Mucosa of descending colon (tissue), 3 donors: ENCODE results near the gene COL4A6. TPM values are rescaled to one million over a fixed set of nuclear protein-coding genes. Genes with fewer than 3 reads are reported as not detected.
"Not testable (repeated sequence)": the region's sequence is repeated elsewhere in the genome, so short reads cannot be mapped to it uniquely, and the experiment has no call there.

Source experiments
- ATAC-seq: fragments of 200-7000 bp; cut with Tn5 transposase; one replicate; pipeline ENCODE4 v1.9.1; 2020; ENCODE audit warnings: mild to moderate bottlenecking, moderate library complexity
- DNase-seq, 3 donors: peaks; one replicate each; pipeline ENCODE4 v3.0.0-alpha.2; 2020
- H3K36me3 ChIP-seq: fragments of 200-600 bp; one replicate; pipeline ENCODE4 v1.8.0; 2021; ENCODE audit warnings: low read depth, mild to moderate bottlenecking
- H3K4me1 ChIP-seq: fragments of 200-600 bp; one replicate; pipeline ENCODE4 v1.8.0; 2021; ENCODE audit warnings: low read depth, mild to moderate bottlenecking
- H3K4me3 ChIP-seq: fragments of 200-600 bp; one replicate; pipeline ENCODE4 v1.8.0; 2021; ENCODE audit warnings: mild to moderate bottlenecking
- H3K9me3 ChIP-seq: fragments of 200-600 bp; one replicate; pipeline ENCODE4 v1.8.0; 2021; ENCODE audit warnings: mild to moderate bottlenecking
- intact Hi-C, 2 donors: fragments of 100-400 bp; cut with DNase I in 1 of 2; cut with micrococcal nuclease in 1 of 2; formaldehyde crosslinking; loops; one replicate each; pipeline versions ENCODE4 v1.11.0 to v1.11.1; 2022; cut with DNase I, micrococcal nuclease
- total RNA-seq, 3 donors: library from RNA; stranded (reverse); fragmentation: NEBNext Ultra II Directional in 2 of 3; extraction: Animal tissue kit (Norgen Biotek cat#: 25700) in 2 of 3; gene quantifications; one replicate each; pipeline versions ENCODE4 v1.2.1 to v1.2.4, GENCODE V29; 2021 to 2023
- TF ChIP-seq, protein P1 (sequence below): fragments of 200-600 bp; IDR thresholded peaks from one replicate; pipeline ENCODE4 v1.8.0; 2022; ENCODE audit warnings: antibody characterized with exemption, mild to moderate bottlenecking
- donor health status: DM: no; HTN: no; CAD: no; lungs with moderate emphysema.
- donor health status: DM: no; HTN: no; CAD: no.
- donor health status: DM: no; HTN: yes; CAD: no.

Gene COL4A6
- total RNA-seq, 3 donors from 2014 or later, result 0.35 to 0.81 (median 0.77) TPM

DNA sequence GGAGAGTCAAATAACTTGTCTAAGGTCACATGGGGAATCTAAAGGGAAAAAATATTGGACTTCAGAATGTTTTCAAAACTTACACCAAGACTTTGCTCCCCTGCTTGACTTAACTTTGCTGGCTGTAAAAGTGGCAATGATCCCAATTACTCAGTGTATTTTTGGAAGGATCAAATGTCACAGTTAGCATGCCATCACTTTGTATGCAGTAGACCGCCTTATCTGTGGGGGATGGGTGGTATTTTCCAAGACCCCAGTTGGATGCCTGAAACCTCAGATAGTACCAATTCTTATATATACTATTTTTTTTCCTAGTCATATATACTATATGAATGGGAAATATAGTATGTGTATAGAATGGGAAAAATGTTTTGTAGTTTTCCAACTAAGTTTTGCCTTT, 53.4 kb downstream of the COL4A6 start:
- no peaks in the 10 kb centered on the region for H3K9me3 ChIP-seq
- no peak for DNase-seq
- no peaks in the 10 kb centered on the region for H3K36me3 ChIP-seq
- no peak for ATAC-seq
- intact Hi-C loops, result no loop called here
- TF ChIP-seq, protein P1, sequence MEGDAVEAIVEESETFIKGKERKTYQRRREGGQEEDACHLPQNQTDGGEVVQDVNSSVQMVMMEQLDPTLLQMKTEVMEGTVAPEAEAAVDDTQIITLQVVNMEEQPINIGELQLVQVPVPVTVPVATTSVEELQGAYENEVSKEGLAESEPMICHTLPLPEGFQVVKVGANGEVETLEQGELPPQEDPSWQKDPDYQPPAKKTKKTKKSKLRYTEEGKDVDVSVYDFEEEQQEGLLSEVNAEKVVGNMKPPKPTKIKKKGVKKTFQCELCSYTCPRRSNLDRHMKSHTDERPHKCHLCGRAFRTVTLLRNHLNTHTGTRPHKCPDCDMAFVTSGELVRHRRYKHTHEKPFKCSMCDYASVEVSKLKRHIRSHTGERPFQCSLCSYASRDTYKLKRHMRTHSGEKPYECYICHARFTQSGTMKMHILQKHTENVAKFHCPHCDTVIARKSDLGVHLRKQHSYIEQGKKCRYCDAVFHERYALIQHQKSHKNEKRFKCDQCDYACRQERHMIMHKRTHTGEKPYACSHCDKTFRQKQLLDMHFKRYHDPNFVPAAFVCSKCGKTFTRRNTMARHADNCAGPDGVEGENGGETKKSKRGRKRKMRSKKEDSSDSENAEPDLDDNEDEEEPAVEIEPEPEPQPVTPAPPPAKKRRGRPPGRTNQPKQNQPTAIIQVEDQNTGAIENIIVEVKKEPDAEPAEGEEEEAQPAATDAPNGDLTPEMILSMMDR, result no peak
- no peak overlapping the region for H3K4me3 ChIP-seq
- H3K4me1 ChIP-seq, result no peaks in the 10 kb centered on the region

DNA sequence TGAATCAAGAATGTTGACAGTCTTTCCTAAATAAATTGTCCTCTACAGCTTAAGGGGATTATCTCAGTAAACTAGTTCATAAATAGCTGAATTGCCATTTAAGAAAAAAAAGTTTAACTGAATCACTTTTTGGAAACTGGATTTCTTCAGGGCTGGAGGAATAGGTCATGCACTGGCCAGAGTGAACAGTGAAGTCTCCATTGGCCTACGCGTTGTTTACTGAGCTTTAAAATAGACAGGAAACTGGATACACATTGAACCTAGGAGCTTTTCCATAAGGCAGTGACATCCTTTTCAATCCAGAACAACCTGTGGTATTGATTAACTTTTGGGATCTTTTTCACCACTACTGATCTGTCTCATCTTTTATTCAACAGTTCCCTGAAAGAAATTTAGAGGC, 58.0 kb downstream of the COL4A6 start:
- intact Hi-C loops, result no loop called here
- Histone ChIP-seq H3K36me3 (no peaks in the 10 kb centered on the region), H3K4me1 (no peaks in the 10 kb centered on the region), H3K9me3 (no peaks in the 10 kb centered on the region), H3K4me3 (no peak overlapping the region)
- TF ChIP-seq, protein P1, result no peak
- ATAC-seq (no peak), DNase-seq (no peak)

DNA sequence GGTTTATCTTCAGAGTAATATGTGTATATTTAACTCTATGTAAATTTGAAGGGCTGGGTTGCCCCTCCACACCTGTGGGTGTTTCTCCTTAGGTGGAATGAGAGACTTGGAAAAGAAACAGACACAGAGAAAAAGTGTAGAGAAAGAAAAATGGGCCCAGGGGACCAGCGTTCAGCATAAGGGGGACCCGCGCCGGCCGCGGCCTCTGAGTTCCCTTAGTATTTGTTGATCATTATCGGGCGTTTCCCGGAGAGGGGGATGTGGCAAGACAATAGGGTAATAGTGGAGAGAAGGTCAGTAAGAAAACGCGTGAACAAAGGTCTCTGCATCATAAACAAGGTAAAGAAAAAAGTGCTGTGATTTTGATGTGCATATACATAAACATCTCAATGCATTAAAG, 61.4 kb downstream of the COL4A6 start:
- H3K4me1 ChIP-seq, H3K9me3 ChIP-seq, intact Hi-C loops, H3K36me3 ChIP-seq, ATAC-seq, DNase-seq, H3K4me3 ChIP-seq: not testable (repeated sequence)

DNA sequence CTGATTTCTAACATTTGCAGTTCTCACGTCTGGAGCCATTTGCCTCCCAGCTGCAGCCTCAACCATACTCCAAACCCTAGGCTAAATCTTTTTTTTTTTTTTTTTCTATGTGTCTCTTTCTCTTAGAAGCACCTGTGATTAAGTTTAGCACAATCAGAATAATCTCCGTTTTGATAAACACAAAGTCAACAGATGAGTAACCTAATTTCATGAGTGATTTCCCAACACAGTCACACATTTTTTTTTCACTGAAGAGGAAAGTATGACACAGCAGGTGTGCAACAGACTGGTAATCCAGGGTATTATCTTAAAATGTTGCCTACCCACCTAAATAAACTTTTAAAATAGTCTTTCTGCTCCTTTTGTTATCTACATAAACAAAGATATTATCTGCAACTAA, 62.6 kb downstream of the COL4A6 start:
- DNase-seq, ATAC-seq, intact Hi-C loops, H3K36me3 ChIP-seq, H3K4me3 ChIP-seq, H3K9me3 ChIP-seq, H3K4me1 ChIP-seq: not testable (repeated sequence)

DNA sequence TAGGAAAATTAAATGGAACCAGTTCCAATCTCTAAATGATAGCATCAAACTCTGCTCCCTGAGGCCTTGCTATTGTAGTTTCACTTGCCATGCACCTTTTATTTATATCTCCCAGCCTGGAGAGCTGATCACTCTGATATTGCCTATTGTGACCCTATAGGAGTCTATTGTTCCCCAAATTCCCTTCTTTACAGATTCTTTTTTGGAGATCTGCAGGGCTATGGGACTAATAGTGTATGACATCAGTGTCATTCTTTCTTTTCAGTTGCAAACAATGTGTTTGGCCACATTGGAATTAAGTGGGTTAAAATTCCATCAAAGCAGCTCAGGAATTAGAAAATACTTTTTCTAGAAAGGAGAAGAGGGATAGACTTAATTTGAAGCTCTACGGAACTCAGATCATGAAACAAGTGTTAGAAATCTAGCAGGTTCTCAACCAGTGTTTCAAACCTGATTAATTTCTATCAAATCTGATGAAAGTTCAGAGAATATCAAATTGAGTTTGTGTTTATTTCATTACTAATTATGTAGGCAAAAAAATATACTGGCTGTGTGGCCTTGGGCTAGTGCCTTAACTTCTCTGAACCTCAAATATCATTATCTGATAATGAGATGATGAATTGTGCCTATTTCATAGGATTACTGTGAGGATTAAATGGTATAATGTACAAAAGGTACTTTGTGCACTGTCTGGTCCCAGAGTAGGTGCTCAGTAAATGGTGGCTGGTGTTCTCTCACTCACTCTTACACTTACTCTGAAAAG, 71.4 kb downstream of the COL4A6 start:
- TF ChIP-seq, protein P1, result no peak
- Histone ChIP-seq H3K9me3 (no peaks in the 10 kb centered on the region), H3K4me3 (no peak overlapping the region), H3K4me1 (no peaks in the 10 kb centered on the region), H3K36me3 (no peaks in the 10 kb centered on the region)
- no peak for ATAC-seq
- DNase-seq, result no peak
- intact Hi-C loops, result no loop called here

DNA sequence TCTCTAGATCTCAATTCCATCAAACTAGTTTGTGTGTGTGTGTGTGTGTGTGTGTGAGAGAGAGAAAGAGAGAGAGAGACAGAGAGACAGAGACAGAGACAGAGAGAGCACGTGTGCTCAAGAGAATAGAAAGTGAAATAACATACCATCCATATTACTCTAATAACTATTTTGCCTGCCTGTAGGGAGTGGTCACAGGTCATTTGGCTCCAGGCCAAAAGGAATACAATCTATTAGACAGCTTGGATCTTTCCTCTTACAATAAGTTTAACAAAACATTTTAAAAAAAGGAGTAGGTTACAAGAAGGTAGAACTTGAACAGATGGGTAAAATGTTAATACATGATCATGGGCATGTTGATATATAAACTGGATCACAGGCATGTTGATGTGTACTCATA, 76.2 kb downstream of the COL4A6 start:
- H3K4me1 ChIP-seq, result no peaks in the 10 kb centered on the region
- TF ChIP-seq, protein P1, result no peak
- H3K4me3 ChIP-seq, result no peak overlapping the region
- DNase-seq, result no peak
- no peaks in the 10 kb centered on the region for H3K36me3 ChIP-seq
- ATAC-seq, result no peak
- no peaks in the 10 kb centered on the region for H3K9me3 ChIP-seq
- intact Hi-C loops, result no loop called here

DNA sequence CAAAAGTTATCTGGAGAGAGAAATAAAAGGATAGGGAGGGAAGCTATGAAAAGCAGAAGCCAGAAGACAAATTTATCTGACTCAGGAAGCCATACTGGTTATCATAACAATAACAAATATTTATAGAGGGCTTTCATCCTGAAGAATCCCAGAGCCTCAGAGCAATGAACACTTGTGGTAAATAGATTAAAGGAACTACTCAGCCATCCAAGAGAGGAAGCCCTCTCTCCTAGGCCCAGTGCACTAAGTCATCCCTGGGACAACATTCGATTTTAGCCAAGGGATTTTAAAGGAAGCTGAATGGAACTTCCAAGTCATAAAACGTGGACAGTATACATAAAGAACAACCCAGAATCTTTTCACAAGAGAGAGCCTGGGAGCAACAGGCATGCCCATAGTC, 76.9 kb downstream of the COL4A6 start:
- TF ChIP-seq, protein P1, result no peak
- ATAC-seq (no peak), DNase-seq (no peak)
- Histone ChIP-seq H3K4me3 (no peak overlapping the region), H3K36me3 (no peaks in the 10 kb centered on the region), H3K9me3 (no peaks in the 10 kb centered on the region), H3K4me1 (no peaks in the 10 kb centered on the region)
- intact Hi-C loops, result no loop called here
